AML-193 (cell line): ENCODE measurements around the gene MRPS24.
"Not testable (repeated sequence)": the region's sequence is repeated elsewhere in the genome, so short reads cannot be mapped to it uniquely, and the experiment has no call there.

Experiments used
- DNase-seq, 2 experiments: peaks; one replicate each; lab custom pipeline; 2025; lab: John Stamatoyannopoulos, UW

The MRPS24 gene

DNA sequence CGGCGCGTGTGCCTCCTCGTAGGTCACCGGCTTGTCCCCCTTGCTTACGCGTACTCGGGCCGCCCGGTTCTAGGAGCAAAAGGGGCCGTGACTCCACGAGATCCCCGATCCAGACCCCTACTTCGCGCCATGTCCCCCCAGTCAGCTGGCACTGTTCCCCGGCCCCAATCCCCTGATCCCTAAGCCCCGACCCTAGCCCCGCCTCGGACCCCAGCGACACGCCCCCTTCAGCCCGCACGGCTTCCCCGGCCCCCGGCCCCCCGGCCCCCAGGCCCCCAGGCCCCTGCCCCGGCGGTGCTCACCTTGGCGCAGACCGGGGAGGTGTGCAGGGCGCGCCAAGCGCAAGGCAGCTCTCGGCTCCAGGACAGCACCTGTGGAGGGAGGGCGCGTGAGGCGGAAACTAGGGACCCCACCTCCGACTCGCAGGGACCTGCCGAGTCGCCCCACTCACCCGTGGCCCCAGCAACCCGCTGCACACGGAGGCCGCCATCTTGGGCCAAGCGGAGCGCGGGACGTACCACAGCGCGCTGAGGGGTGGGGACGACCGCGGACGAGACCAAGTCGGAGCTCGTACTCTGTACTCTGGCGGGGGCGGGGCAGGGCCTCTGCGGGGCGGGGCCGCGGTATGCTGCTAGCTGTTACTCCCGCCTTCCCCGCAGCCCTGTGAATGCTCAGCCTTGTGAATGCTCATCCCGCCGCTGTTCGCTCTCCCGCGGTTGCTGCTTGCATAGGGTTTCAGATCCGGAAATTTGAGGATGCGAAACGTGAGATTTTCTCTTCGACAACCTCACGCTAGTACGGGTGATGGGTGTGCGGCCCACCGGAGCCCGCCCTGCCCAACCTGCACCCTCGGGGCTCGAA is at the start of gene MRPS24:
MRPS24 (minus strand) TSS at position 512 of the 861 bp plus-strand sequence; CDS start at position 490, 22 bp downstream.
- DNase-seq, result peak; percentile 92 to 93

DNA sequence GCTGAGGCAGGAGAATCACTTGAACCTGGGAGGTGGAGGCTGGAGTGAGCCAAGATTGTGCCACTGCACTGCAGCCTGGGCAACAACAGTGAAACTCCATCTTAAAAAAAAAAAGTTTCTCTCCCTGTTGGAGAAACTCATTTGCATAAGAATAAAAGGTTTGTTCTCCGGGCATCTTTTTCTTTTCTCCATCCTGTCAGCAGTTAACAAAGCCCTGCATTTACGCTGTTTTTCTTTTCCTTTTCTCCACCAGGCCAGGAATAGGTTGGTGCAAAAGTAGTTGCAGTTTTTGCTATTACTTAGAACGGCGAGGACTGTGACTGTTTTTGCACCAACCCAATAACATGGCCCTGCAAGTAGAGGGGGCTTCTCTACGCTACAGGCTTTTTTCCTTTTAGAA is 46.6 kb upstream of the MRPS24 start:
- no peak for DNase-seq

DNA sequence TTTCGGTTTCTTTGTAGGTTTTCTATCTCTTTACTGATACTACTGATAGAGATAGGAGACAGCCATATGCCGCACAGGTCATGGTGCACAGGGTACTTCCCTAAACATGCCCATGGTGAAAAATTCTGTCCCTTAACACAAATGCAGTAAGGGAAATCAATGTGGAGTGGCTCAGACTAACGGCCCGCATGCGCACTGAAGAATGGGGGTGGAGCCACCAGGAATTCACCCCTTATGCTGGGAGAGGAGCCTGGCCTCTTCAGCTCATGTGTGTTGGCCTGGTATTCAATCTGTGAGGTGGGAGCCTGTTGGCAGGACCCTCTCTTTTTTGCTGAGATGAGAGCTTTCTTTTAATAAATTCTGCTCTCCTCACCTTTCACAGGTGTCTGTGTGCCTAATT is 45.5 kb upstream of the MRPS24 start:
- DNase-seq, result no peak

DNA sequence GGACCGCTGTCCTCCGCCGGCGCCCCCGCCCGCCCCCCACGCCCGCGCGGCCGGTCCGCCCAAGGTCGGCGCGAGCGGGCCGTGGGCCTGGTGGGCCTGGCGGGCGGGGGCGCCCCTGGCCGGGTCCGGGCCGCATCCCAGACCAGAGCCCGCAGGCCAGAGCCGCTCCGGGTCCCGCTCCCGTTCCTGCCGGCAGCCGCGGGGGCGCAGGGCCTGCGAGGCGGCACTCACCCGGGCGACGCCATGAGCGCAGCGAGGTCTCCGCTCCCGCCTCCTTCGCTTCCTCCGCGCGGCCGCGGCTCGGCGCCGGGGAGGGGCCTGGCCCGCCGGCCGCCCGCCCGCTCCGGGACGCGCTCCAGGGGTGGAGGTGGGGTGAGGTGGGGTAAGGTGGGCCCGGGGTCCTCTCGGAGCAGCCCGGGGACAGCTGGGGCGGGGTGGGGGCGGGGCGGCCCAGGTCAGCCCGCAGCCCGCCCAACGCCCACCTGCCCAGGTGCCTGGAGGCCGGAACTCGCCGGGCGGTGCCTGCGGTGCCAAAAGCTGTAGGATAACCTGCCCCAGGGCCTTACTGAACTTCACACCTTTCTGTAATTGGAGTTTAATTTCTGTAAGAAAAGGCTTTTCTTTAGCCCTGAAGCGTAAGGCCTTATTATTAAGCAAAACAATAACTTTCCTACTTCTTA is 37.2 kb upstream of the MRPS24 start, which contains the start of gene URGCP:
URGCP (minus strand) TSS at position 266 of the 680 bp plus-strand sequence; CDS start at position 245, 21 bp downstream.
- peak; percentile 9 to 24 for DNase-seq

DNA sequence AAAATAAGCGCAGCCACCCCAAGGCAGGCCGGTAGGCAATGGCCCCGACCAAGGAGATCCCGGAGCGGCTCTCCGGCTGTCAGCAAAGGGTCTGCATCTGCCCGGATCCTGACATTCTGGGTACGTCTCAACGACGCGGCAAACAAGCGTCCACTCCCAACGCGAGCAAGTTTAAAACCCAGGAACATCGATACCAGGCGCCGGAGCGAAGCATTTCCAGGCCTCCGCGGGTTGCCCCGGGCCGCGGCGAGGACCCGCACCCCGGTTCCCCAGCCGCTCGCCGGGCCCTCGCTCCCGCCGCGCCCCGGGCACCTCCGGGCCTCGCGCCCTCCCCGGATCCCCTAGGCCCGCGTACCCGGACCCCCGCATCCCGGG is 36.6 kb upstream of the MRPS24 start:
- DNase-seq, result peak in 1 of 2 experiments; percentile 7

DNA sequence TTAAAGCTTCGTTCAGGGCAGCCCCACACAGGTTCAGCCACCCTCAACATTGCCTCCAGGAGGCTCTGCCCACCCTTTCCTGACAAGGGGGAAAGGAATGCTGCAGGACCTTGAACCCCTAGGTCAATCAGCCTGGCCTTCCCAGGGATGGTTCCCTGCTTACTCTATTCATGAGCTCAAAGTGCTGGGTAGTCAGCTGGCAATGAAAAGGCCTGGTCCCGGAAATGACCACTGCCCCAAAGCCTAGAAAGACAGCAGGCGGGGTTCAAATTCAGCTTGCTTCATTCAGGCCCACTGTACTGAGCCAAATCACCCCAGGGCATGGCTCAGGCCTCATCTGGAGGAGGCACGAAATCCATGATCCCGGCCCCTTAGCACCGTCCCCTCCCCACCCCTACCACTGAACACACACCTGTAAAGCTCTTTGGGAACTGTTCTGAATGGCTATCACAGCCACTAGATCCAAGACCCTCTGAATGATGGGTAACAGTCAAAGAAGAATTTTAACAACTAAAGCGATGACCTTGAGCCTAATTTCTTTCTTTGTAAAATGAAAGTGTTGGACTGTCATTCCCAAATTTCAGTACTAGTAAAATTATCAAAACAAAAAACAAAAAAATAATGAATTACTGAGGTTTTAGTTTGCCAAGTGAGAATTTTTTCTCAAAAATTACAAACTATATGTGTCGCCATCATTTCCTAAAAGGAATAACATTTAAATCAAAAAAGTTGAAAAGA is 36.1 kb upstream of the MRPS24 start:
- DNase-seq, result no peak

DNA sequence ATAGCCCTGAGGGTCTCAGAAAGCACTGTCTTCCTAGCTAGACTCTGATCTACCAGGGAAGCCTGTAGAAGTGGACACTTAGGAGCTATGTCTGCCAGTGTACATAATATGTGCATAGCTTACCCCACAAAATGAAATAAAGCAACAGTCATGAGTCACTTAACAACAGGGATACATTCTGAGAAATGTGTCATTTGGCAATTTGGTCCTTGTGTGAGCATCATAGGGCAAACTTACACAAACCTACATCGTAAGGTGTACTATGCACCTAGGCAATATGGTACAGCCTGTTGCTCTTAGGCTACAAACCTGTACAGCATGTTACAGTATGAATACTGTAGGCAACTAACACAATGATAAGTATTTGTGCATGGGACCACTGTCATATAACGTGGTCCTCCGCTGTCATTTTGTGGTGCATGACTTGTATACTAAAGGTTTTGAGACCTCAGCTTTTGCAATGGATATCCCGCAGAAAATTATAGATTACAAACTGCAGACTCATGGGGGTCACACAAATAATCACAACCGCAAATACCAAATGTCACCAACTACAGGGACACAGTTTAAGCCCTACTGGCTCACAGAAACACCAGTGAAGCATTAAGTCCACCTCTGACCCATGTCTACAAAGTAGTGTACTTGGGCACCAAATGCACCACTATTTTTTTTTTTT is 35.4 kb upstream of the MRPS24 start:
- no peak for DNase-seq

DNA sequence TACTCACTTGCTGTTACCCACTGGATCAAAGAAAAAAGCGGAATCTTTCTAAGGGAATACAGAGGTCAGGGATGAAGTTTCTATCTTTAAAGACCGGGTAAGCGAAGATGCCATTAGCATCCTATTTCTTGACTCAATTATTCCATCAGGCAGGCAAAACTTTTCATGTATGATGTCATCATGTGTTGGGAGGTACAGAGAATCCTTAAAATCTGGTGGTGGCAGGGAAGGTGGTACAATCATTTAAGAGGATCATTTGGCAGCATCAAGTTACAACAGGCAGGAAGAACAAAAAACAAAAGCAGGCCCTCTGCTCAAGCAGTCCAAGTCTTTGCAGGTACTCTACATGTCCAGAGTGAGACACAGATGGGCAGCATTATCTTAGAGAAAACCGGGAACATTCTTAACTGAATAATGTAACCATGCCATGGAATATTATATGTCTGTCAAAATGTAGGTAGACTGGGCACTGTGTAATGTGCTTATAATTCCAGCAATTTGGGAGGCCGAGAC is 33.3 kb upstream of the MRPS24 start:
- no peak for DNase-seq

DNA sequence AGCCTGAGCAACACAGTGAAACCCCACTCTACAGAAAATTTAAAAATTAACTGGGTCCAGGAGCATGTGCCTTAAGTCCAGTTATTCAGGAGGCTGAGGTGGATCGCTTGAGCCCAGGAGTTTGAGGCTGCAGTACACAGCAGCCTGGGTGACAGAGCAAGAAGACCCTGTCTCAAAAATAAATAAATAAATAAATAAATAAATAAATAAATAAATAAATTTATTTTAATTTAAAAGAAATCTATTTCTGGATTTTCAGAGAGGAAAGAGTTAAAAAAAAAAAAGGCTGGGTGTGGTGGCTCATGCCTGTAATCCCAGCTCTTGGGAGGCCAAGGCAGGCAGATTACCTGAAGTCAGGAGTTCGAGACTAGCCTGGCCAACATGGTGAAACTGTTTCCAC is 29.3 kb upstream of the MRPS24 start:
- DNase-seq, result not testable (repeated sequence)

DNA sequence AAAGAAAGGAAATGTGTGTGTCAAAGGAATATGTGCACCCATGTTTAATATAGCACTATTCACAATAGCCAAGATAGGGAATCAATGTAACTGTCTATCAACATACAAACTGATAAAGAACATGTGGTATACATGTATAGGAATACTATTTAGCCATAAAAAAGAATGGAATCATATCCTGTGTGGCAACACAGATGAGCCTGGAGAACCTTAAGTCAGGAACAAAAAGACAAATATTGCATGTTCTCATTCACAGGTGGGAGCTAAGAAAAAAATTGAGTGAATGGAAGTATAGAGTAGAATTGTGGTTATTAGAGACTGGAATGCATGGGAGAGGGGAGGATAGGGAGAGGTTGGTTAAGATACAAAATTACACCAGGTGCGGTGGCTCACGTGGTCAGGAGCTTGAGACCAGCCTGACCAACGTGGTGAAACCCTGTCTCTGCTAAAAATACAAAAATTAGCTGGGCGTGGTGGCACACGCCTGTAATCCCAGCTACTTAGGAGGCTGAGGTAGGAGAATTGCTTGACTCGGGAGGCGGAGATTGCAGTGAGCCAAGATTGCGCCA is 26.6 kb upstream of the MRPS24 start:
- DNase-seq, result no peak

DNA sequence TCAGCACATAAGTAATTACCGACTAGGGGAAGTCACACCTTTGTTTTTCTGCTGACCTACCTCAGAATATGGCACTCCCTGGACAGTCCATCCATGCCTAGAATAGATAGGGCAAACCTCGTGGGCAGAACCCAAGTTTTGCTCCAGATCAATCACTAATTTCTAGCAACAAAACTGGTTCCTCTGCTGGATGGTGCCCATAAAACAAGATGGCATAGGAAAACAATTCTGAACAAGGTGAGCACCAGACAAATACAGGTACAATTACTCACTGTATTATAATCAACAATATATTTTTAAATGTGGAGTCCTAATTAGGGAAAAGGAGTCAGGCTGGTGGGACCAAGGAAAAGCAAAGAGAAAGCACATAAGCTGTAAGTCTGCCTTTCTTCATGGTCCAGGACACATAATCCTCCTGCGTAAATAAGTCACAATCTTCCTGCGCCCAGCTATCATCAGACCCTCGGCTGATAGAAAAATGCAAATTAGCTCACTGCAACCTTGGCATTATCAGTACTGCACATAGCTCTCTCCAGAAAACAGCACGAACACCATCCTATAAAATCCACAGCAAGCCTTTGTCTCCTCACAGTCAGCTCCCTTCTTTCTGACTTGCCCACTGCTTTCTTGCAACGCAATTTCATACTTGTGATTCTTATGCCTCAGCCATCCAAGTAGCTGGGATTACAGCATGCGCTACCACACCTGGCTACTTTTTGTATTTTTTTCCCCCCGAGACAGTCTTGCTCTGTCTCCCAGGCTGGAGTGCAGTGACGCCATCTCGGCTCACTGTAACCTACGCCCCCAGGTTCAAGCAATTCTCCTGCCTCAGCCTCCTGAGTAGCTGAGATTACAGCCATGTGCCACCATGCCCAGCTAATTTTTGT is 22.0 kb upstream of the MRPS24 start:
- no peak for DNase-seq

DNA sequence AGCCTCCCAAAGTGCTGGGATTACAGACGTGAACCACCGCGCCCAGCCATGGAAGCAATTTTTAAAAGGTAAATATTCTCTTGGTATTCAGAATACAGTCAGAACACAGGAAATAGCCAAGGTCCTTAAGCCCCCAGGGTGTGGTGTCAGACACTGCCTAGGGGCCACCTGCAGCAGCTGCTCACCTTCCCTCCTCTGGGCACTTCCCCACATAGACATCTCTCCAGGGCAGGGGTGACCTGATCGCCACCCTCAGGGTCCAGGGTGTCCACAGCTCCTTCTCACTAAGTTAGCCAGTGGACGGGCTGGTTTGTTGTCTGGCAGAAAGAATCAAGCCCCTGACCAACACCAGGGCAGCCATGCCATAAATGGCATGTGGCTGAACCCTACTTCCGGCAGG is 21.2 kb upstream of the MRPS24 start:
- DNase-seq, result no peak

DNA sequence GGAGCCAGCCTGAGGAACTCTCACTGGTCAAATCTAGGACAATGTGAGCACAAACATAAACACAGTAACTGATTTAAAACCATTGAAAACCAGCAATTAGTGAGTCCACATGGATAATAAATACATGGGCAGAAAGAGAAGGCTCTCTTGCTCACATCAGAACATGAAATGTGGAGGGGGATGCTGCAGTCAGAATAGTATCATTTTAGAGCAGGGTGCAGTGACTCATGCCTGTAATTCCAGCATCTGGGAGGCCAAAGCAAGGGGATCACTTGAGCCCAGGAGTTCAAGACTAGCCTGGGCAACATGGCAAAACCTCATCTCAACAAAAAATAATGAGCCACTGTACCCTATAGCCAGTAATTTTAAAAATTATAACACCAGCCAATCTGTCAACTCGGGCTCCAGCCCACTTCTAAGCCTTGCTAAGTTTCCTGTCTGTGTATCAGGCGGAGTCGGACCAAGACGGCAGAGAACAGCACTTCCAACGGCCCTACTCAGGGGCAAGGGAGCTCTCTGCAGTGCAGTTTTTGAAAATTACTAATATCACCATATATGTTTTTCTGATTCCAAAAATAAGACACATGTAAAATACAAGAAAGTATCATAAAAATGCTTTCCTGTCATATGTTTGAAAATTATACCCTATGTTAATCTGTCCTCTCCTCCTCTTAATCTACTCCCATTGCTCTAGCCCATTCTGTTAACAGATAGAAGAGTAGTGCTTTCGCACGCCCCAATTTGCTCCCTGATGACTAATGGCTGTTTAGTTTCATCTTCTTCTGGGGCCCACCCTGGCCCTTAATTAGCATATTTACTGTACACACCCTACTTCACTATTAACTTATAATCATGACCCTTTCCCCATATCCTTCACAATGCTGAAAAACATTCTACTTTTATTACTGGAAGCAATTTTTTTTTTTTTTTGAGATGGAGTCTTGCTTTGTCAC is 20.0 kb upstream of the MRPS24 start:
- DNase-seq, result no peak

DNA sequence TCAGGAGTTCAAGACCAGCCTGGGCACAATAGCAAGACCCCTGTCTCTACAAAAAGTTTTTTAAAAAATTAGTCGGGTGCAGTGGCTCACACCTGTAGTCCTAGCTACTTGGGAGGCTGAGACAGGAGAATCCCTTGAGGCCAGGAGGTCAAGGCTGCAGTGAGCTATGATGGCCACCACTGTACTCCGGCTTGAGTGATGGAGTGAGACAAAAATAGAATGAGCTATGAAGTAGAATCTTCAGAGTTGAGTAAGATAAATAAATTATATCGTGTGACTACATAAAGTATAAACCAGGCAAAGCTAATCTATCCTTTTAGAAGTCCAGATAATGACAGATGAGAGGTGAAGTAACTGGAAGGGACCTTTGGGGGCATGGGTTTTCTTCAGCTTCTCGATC is 15.3 kb upstream of the MRPS24 start:
- DNase-seq, result no peak

DNA sequence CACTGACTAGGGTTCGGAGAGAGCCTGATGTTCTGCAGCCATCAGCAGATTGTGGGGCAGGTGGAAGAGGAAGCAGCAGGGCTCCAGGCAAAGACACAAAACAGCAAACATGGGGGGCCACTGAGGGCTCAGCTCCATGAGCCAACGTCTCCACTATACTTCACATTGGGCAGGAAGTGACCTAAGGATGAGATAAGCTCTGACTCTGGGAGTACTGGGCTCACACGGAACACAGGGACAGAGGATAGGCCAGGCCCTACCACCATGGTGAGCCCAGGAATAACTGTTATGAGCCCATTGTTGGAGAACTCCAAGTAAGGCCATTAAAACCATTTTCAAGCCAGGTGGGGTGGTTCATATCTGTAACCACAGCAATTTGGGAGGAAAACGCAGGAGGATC is 14.9 kb upstream of the MRPS24 start:
- no peak for DNase-seq

DNA sequence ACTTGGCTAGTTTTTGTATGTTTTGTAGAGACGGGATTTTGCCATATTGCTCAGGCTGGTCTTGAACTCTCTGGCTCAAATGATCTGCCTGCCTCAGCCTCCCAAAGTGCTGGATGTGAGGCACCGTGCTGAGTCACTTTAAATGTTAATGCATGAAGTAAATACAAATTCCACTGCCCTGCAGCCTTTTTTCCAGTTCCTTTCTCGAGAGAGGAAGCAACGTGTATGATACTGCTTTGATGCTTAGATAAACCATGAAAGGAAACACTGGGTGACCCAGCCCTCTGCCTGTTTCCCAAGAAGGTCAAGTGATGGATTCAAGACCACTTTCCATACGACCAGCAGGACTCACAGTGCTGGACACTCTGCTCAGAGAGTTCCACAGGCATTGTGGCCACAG is 11.3 kb upstream of the MRPS24 start:
- no peak for DNase-seq

DNA sequence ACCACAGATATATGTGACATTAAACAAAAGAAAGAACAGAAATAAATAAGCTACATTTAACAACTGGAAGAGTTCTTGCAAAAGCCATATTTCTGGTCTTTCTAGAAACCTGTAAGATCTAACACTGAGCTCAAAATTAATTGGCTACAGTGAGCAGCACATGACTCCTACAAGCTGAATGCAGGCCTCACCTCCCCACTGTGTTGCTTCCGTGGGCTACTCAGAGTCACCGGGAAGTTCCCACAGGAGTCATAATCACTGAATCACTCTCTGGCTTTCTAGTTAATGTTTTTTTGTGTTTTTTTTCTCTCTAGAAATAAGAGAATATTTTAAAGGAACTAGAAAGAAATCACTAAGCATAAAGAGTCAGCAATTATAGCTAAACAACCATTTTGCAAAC is 10.2 kb upstream of the MRPS24 start:
- DNase-seq, result no peak

DNA sequence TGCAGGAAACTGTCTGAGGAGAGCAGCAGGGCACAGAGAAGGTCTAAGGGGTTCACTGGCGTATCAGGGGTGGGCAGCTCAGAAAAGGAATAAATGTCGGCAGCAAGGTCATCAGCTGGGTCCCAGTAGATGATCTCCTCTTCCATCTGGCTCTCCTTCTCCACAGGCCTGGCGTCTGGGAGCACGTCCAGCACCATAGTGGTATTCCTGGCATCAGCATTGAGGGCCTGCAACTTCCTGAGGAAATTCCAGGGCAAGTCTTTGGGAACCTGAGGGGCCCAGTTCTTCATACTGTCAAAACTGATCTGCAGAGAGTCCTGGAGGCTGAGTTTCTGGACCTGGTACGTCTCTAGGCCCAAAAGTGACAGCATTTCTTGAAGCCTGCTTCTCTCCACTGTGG is 9.6 kb upstream of the MRPS24 start:
- no peak for DNase-seq
